H9 (cell line): ENCODE measurements around the gene PRDM5. TPM values are rescaled to one million over a fixed set of nuclear protein-coding genes. Genes with fewer than 3 reads are reported as not detected.

Experiments used
- DNase-seq: peaks from one replicate; pipeline ENCODE4 v3.0.0-alpha.2; 2017
- H2AFZ ChIP-seq: one replicate; pipeline ENCODE4 v1.6.1; 2013; ENCODE audit warnings: mild to moderate bottlenecking, low read length, control low read depth, moderate library complexity
- H2AK5ac ChIP-seq: 2 replicates; pipeline ENCODE4 v1.6.1; 2013; ENCODE audit warnings: low read length, control low read depth, mixed read lengths; ENCODE audit not compliant: insufficient read length
- H2BK120ac ChIP-seq: one replicate; pipeline ENCODE4 v1.6.1; 2013; ENCODE audit warnings: low read depth, mild to moderate bottlenecking, low read length, control low read depth, inconsistent platforms; ENCODE audit not compliant: poor library complexity, severe bottlenecking
- H2BK12ac ChIP-seq: 2 replicates; pipeline ENCODE4 v1.6.1; 2013; ENCODE audit warnings: low read length, control low read depth, mixed read lengths, low read depth; ENCODE audit not compliant: insufficient read length
- H2BK15ac ChIP-seq: 2 replicates; pipeline ENCODE4 v1.6.1; 2013; ENCODE audit warnings: low read depth, low read length, control low read depth
- H2BK20ac ChIP-seq: one replicate; pipeline ENCODE4 v1.6.1; 2013; ENCODE audit warnings: low read depth, mild to moderate bottlenecking, low read length, control low read depth, inconsistent platforms; ENCODE audit not compliant: poor library complexity, severe bottlenecking
- H2BK5ac ChIP-seq: 2 replicates; pipeline ENCODE4 v1.6.1; 2013; ENCODE audit warnings: low read length, control low read depth, mixed read lengths; ENCODE audit not compliant: insufficient read length
- H3K14ac ChIP-seq: 2 replicates; pipeline ENCODE4 v1.6.1; 2013; ENCODE audit warnings: low read length, control low read depth; ENCODE audit not compliant: insufficient read depth
- H3K18ac ChIP-seq: 2 replicates; pipeline ENCODE4 v1.6.1; 2013; ENCODE audit warnings: low read depth, mild to moderate bottlenecking, mixed read lengths, low read length, control low read depth; ENCODE audit not compliant: insufficient read length
- H3K23ac ChIP-seq: 2 replicates; pipeline ENCODE4 v1.6.1; 2013; ENCODE audit warnings: low read length, control low read depth, mixed read lengths, low read depth; ENCODE audit not compliant: insufficient read length
- H3K23me2 ChIP-seq: 2 replicates; pipeline ENCODE4 v1.6.1; 2013; ENCODE audit warnings: low read depth, mild to moderate bottlenecking, mixed read lengths, low read length, control low read depth; ENCODE audit not compliant: insufficient read length, poor library complexity, severe bottlenecking
- H3K27ac ChIP-seq: 2 replicates; pipeline ENCODE4 v1.5.1; 2013; ENCODE audit warnings: low read length, control low read depth, mixed read lengths, low read depth; ENCODE audit not compliant: insufficient read length
- H3K27me3 ChIP-seq: 2 replicates; pipeline ENCODE4 v1.6.1; 2013; ENCODE audit warnings: low read length, control low read depth, inconsistent platforms; ENCODE audit not compliant: insufficient read depth
- H3K4ac ChIP-seq: 2 replicates; pipeline ENCODE4 v1.6.1; 2013; ENCODE audit warnings: low read depth, mild to moderate bottlenecking, control low read depth, inconsistent platforms, low read length, moderate library complexity
- H3K4me1 ChIP-seq: 2 replicates; pipeline ENCODE4 v1.6.1; 2013; ENCODE audit warnings: low read length, control low read depth, inconsistent platforms; ENCODE audit not compliant: insufficient read depth
- H3K4me2 ChIP-seq: 2 replicates; pipeline ENCODE4 v1.6.1; 2013; ENCODE audit warnings: low read length, control low read depth, mixed read lengths; ENCODE audit not compliant: insufficient read length, insufficient read depth
- H3K56ac ChIP-seq: 2 replicates; pipeline ENCODE4 v1.6.1; 2013; ENCODE audit warnings: low read depth, mild to moderate bottlenecking, mixed read lengths, low read length, control low read depth; ENCODE audit not compliant: insufficient read length
- H3K79me1 ChIP-seq: 2 replicates; pipeline ENCODE4 v1.6.1; 2013; ENCODE audit warnings: low read depth, mild to moderate bottlenecking, moderate library complexity, low read length, control low read depth, inconsistent platforms; ENCODE audit not compliant: insufficient read depth, poor library complexity, severe bottlenecking
- H3K79me2 ChIP-seq: 2 replicates; pipeline ENCODE4 v1.6.1; 2013; ENCODE audit warnings: low read length, control low read depth, inconsistent platforms; ENCODE audit not compliant: insufficient read depth
- H3K9ac ChIP-seq: 2 replicates; pipeline ENCODE4 v1.6.1; 2013; ENCODE audit warnings: low read length, control low read depth, mixed read lengths; ENCODE audit not compliant: insufficient read length; ENCODE audit errors: extremely low read depth
- H3K9me3 ChIP-seq: one replicate; pipeline ENCODE4 v1.6.1; 2013; ENCODE audit warnings: low read depth, low read length, inconsistent platforms; ENCODE audit not compliant: control insufficient read depth
- H3T11ph ChIP-seq: one replicate; pipeline ENCODE4 v1.6.1; 2013; ENCODE audit warnings: mild to moderate bottlenecking, low read length, control low read depth, inconsistent platforms
- H4K20me1 ChIP-seq: one replicate; pipeline ENCODE4 v1.6.1; 2013; ENCODE audit not compliant: control insufficient read depth, insufficient read length, insufficient read depth
- H4K5ac ChIP-seq: 2 replicates; pipeline ENCODE4 v1.6.1; 2013; ENCODE audit warnings: low read depth, mild to moderate bottlenecking, mixed read lengths, low read length, control low read depth; ENCODE audit not compliant: insufficient read length
- H4K8ac ChIP-seq: replicated peaks from 2 replicates; pipeline ENCODE4 v1.6.1; 2013; ENCODE audit warnings: low read length, control low read depth, mixed read lengths, low read depth; ENCODE audit not compliant: insufficient read length
- H4K91ac ChIP-seq: 2 replicates; pipeline ENCODE4 v1.6.1; 2013; ENCODE audit warnings: low read depth, mild to moderate bottlenecking, moderate library complexity, mixed read lengths, low read length, control low read depth; ENCODE audit not compliant: insufficient read length
- H3K27ac Mint-ChIP-seq, 3 experiments: 2 replicates in 2 of 3; 3 replicates in 1 of 3; pipeline ENCODE4 v1.8.0; 2020 to 2021; ENCODE audit warnings: mixed read lengths in 3 of 3, mild to moderate bottlenecking in 1 of 3, moderate library complexity in 1 of 3
- H3K27me3 Mint-ChIP-seq: 2 replicates; pipeline ENCODE4 v1.8.0; 2021; ENCODE audit warnings: low read depth, mild to moderate bottlenecking, moderate library complexity, mixed read lengths
- H3K36me3 Mint-ChIP-seq, 3 experiments: 2 replicates in 2 of 3; 3 replicates in 1 of 3; pipeline ENCODE4 v1.8.0; 2020 to 2021; ENCODE audit warnings: low read depth in 3 of 3, mixed read lengths in 3 of 3; ENCODE audit not compliant: insufficient read depth in 1 of 3
- H3K4me1 Mint-ChIP-seq, 2 experiments: 2 replicates each; pipeline ENCODE4 v1.8.0; 2020; ENCODE audit warnings: mixed read lengths in 2 of 2
- H3K4me3 Mint-ChIP-seq, 2 experiments: 2 replicates in 1 of 2; 3 replicates in 1 of 2; pipeline ENCODE4 v1.8.0; 2020 to 2021; ENCODE audit warnings: mild to moderate bottlenecking in 2 of 2, mixed read lengths in 2 of 2, moderate library complexity in 1 of 2
- H3K9me3 Mint-ChIP-seq, 2 experiments: 2 replicates in 1 of 2; 3 replicates in 1 of 2; pipeline ENCODE4 v1.8.0; 2020; ENCODE audit warnings: mild to moderate bottlenecking in 2 of 2, mixed read lengths in 2 of 2, moderate library complexity in 1 of 2
- CTCF ChIP-seq: fragments of 200-600 bp; sonication (generic); conservative IDR thresholded peaks from 3 replicates; pipeline ENCODE4 v1.8.0; 2021; ENCODE audit warnings: antibody characterized with exemption, mild to moderate bottlenecking
- WGBS: extraction: QIAGEN DNeasy Blood & Tissue Kit; methylation state at CpG from one replicate; pipeline ENCODE4 v1.1.7; 2013; ENCODE audit warnings: missing lambda C conversion rate, low lambda C conversion rate, mixed read lengths; ENCODE audit not compliant: insufficient read length; ENCODE audit errors: extremely low coverage; 5-methylcytosine and 5-hydroxymethylcytosine counted together
- total RNA-seq: library from RNA; stranded (reverse); gene quantifications from 2 replicates; pipeline ENCODE4 v1.2.1, GENCODE V29; 2021

The PRDM5 gene
- total RNA-seq, 1 experiment from 2014 or later = 21.7 TPM

- Histone ChIP-seq H3K79me2 (no peaks in the 10 kb centered on the region), H4K20me1 (no peaks in the 10 kb centered on the region), H3K4ac (no peak overlapping the region), H3K27me3 (no peaks in the 10 kb centered on the region), H2BK120ac (no peak overlapping the region), H4K91ac (no peak overlapping the region), H3K27ac (no peak overlapping the region), H3K9me3 (no peaks in the 10 kb centered on the region), H4K5ac (no peak overlapping the region), H3K23me2 (no peaks in the 10 kb centered on the region), H3K56ac (no peak overlapping the region), H3K14ac (no peak overlapping the region), H2AK5ac (no peak overlapping the region), H2BK20ac (no peak overlapping the region), H3K18ac (no peak overlapping the region), H3K23ac (no peak overlapping the region), H3K9ac (no peak overlapping the region), H3T11ph (no peak overlapping the region), H4K8ac (no peak overlapping the region), H3K4me2 (no peak overlapping the region), H3K79me1 (no peaks in the 10 kb centered on the region), H2BK15ac (no peak overlapping the region), H2BK5ac (no peak overlapping the region), H2AFZ (no peak overlapping the region), H3K4me1 (no peaks in the 10 kb centered on the region), H2BK12ac (no peak overlapping the region)
- peaks cover 0 to 6% of the 10 kb centered on the region in 2 experiments; a peak in 3 of 4 replicates for H3K4me1 Mint-ChIP-seq
- no peak for DNase-seq
- no peak for TF ChIP-seq CTCF
- H3K4me3 Mint-ChIP-seq = no peak overlapping the region
- no CpG with 5 or more reads among the region's 2 CpGs for WGBS
- H3K27me3 Mint-ChIP-seq = no peaks in the 10 kb centered on the region
- peaks cover 0 to 3% (median 1%) of the 10 kb centered on the region in 3 experiments; a peak in 3 of 7 replicates for H3K36me3 Mint-ChIP-seq
- no peak overlapping the region for H3K27ac Mint-ChIP-seq
- H3K9me3 Mint-ChIP-seq = no peaks in the 10 kb centered on the region
These were observed 75.4 kb downstream of the PRDM5 start for GRCh38 chr4:120847019-120847582.
